Measurements from ENCODE around the gene PPP2R2D. TPM values are rescaled to one million over a fixed set of nuclear protein-coding genes. Genes with fewer than 3 reads are reported as not detected.
"Not testable (repeated sequence)": the region's sequence is repeated elsewhere in the genome, so short reads cannot be mapped to it uniquely, and the experiment has no call there.

PPP2R2D gene
- total and polyA plus RNA-seq, 2 experiments from 2014 or later, result 43.5 to 45.0 TPM

GRCh38 chr10:131946880-131947279 is 46.1 kb downstream of the PPP2R2D start:
- H3K27ac ChIP-seq, result no peak overlapping the region
- TF ChIP-seq, protein P1, sequence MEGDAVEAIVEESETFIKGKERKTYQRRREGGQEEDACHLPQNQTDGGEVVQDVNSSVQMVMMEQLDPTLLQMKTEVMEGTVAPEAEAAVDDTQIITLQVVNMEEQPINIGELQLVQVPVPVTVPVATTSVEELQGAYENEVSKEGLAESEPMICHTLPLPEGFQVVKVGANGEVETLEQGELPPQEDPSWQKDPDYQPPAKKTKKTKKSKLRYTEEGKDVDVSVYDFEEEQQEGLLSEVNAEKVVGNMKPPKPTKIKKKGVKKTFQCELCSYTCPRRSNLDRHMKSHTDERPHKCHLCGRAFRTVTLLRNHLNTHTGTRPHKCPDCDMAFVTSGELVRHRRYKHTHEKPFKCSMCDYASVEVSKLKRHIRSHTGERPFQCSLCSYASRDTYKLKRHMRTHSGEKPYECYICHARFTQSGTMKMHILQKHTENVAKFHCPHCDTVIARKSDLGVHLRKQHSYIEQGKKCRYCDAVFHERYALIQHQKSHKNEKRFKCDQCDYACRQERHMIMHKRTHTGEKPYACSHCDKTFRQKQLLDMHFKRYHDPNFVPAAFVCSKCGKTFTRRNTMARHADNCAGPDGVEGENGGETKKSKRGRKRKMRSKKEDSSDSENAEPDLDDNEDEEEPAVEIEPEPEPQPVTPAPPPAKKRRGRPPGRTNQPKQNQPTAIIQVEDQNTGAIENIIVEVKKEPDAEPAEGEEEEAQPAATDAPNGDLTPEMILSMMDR (IDR thresholded peaks at IDR 0.05; ENCODE audit: low read depth, low read length), result no peak

GRCh38 chr10:131947631-131948347 is 47.0 kb downstream of the PPP2R2D start:
- TF ChIP-seq, protein P1 (IDR thresholded peaks at IDR 0.05; ENCODE audit: low read depth, low read length), result no peak
- H3K27ac ChIP-seq, result no peak overlapping the region
- H3K27me3 ChIP-seq, result no peaks in the 10 kb centered on the region
- peak in 1 of 2 donors; percentile 82 for DNase-seq (ENCODE audit: low read depth in 1 of 2, low spot score in 1 of 2)
- no peaks in the 10 kb centered on the region for H3K4me1 ChIP-seq (ENCODE audit: low read depth)
- peaks cover 44% of the 10 kb centered on the region for H3K36me3 ChIP-seq
- H3K9me3 ChIP-seq (ENCODE audit: low read depth), result no peaks in the 10 kb centered on the region
- H3K4me3 ChIP-seq, result no peak overlapping the region

More at GRCh38 chr10:131946880-131947279, 46.1 kb downstream of the PPP2R2D start:
- Histone ChIP-seq H3K27me3 (no peaks in the 10 kb centered on the region), H3K9me3 (ENCODE audit: low read depth) (no peaks in the 10 kb centered on the region), H3K4me3 (no peak overlapping the region), H3K36me3 (peaks cover 46% of the 10 kb centered on the region), H3K4me1 (ENCODE audit: low read depth) (no peaks in the 10 kb centered on the region)
- no peak for DNase-seq (ENCODE audit: low read depth in 1 of 2, low spot score in 1 of 2)

DNA sequence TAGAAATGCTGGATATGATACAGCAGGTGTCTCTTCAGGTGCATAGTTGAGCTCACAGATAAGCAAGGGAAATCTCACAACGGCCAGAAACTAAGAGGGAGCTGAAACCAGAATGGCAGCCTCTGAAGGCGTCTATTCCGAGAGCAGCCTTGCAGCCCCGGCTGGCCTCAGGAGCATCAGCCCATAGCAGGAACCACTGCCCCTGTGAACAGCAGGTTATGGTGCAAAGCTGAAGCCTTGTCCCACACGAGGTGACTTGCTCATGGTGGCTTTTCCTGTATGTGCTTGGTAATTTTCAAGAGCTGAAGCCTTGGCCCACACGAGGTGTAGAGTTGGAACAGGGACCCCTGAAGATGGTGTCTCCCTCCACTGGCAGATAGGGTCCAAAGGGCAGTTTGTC is 47.7 kb downstream of the PPP2R2D start:
- H3K4me3 ChIP-seq, result no peak overlapping the region
- H3K9me3 ChIP-seq (ENCODE audit: low read depth), result no peaks in the 10 kb centered on the region
- TF ChIP-seq, protein P1 (IDR thresholded peaks at IDR 0.05; ENCODE audit: low read depth, low read length), result no peak
- no peaks in the 10 kb centered on the region for H3K4me1 ChIP-seq (ENCODE audit: low read depth)
- H3K27ac ChIP-seq, result no peak overlapping the region
- no peaks in the 10 kb centered on the region for H3K27me3 ChIP-seq
- H3K36me3 ChIP-seq, result peaks cover 44% of the 10 kb centered on the region
- no peak for DNase-seq (ENCODE audit: low read depth in 1 of 2, low spot score in 1 of 2)

DNA sequence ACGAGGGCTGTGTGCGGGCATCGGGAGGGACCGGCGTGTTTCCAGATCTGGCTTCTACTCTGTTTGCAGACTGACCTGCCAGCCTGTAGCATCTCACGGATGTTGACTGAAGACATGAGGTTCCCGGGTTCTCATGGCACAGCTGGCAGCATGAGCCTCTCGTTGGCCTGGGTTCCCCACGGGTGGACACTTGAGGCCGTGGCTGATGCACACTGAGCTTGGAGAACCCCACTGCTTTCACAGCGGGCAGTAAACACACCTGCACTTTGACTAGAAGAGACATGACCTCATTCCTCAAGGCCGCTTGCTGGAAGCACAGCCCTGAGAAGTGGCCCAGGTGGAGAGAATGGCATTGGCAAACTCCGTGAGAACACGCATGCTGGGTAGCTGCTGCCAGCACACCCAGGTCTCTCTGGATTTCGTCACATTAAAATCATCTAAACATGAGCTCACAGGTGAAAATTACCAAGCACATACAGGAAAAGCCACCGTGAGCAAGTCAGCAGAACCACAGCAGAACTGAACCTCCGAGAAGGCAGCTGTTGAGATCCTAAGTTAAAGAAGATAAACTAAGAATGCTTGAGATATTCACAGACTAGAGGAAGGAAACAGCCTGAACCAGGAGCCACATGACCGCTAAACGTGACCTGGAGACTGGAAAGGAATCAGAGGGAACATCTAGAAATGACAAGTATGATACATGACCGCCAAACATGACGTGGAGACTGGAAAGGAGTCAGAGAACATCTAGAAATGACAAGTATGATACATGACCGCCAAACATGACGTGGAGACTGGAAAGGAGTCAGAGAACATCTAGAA is 48.4 kb downstream of the PPP2R2D start:
- H3K9me3 ChIP-seq (ENCODE audit: low read depth), result no peaks in the 10 kb centered on the region
- DNase-seq (ENCODE audit: low read depth in 1 of 2, low spot score in 1 of 2), result peak in 1 of 2 donors; percentile 18
- no peaks in the 10 kb centered on the region for H3K27me3 ChIP-seq
- peaks cover 44% of the 10 kb centered on the region for H3K36me3 ChIP-seq
- no peaks in the 10 kb centered on the region for H3K4me1 ChIP-seq (ENCODE audit: low read depth)
- TF ChIP-seq, protein P1 (IDR thresholded peaks at IDR 0.05; ENCODE audit: low read depth, low read length), result no peak
- no peak overlapping the region for H3K4me3 ChIP-seq
- no peak overlapping the region for H3K27ac ChIP-seq

GRCh38 chr10:131949908-131950307 is 49.1 kb downstream of the PPP2R2D start:
- not testable (repeated sequence) for DNase-seq (ENCODE audit: low read depth in 1 of 2, low spot score in 1 of 2); H3K4me1 ChIP-seq (ENCODE audit: low read depth); H3K27me3 ChIP-seq; H3K27ac ChIP-seq; H3K9me3 ChIP-seq (ENCODE audit: low read depth); H3K4me3 ChIP-seq
- H3K36me3 ChIP-seq, result peaks cover 46% of the 10 kb centered on the region

All from cardiac muscle cell (in vitro differentiated cells and primary cell).